HG03060 (cell line): ENCODE data around the gene ARHGAP28.

ENCODE experiments used
- ATAC-seq: cut with Tn5 transposase; IDR thresholded peaks from one replicate; pipeline ENCODE4 v1.9.1; 2021; ENCODE audit warnings: low read depth, moderate number of reproducible peaks; ENCODE audit not compliant: unreplicated experiment

The ARHGAP28 gene

DNA sequence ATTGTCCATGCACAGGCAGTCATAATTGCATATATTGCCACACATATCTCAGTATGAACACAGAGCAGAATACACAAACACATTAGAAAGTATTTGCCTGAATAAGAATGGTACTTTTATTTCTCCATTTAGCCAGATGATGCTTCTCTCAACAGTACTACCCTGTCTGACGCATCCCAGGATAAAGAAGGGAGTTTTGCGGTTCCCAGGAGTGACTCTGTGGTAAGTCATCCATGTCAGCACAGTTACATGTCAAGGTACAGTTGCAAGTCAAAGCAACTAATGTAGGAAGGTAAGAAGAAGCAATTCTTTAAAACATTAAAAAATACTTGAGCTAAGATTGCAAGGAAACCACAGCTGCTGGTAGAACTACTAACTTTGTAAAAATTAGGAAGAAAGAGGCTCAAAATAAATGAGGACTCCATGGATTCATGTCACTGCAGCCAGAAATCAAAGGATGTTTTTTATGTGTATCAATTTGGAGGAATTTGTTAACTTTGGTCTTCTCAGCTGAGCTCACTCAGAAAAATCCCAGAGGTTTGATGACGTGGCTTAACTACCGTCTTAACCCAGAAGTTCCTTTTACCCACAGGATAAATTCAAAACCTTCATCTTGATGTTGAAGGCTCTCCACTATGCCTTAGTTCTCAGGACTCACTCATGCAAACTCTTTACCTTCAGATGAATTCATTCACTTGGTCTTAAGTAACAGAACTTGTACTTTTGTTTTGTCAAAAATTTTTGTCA, 130.3 kb downstream of the ARHGAP28 start:
- no peak for ATAC-seq

DNA sequence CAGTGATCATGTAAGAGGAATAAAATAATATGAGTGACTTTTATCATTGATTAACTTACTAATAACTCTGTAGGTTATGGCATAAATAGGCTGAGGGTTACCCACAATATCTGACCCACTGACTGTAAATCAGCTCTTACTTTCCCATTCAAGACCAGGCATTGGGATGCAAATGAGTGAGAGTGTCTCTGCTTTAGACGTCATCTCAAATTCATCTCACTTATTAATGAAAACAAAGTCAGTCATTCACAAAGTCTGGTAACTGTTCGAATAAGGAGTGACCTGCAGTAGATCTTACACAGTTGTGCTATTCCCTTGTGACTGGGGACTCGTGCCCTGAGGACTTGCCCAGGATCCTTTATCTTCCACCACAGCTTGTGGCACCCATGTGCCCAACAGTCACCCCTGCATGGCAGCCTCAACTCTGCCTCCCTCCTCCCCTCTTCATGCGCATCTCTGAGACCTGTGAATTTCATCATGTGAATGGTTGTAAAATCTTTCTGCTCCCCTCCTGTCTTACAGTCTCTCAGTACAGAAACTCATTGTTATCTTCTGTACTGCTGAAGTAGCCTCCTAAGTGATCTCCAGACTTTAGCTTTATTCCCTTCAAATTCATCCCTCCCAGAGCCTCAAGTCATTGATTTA, 131.4 kb downstream of the ARHGAP28 start:
- no peak for ATAC-seq

- ATAC-seq, result no peak
These were observed 135.7 kb downstream of the ARHGAP28 start for GRCh38 chr18:6865251-6865650.

- no peak for ATAC-seq
These were observed 137.1 kb downstream of the ARHGAP28 start for GRCh38 chr18:6866552-6867085.

GRCh38 chr18:6868033-6868432, 138.5 kb downstream of the ARHGAP28 start:
- ATAC-seq, result no peak

GRCh38 chr18:6871566-6871965, 142.1 kb downstream of the ARHGAP28 start:
- no peak for ATAC-seq

DNA sequence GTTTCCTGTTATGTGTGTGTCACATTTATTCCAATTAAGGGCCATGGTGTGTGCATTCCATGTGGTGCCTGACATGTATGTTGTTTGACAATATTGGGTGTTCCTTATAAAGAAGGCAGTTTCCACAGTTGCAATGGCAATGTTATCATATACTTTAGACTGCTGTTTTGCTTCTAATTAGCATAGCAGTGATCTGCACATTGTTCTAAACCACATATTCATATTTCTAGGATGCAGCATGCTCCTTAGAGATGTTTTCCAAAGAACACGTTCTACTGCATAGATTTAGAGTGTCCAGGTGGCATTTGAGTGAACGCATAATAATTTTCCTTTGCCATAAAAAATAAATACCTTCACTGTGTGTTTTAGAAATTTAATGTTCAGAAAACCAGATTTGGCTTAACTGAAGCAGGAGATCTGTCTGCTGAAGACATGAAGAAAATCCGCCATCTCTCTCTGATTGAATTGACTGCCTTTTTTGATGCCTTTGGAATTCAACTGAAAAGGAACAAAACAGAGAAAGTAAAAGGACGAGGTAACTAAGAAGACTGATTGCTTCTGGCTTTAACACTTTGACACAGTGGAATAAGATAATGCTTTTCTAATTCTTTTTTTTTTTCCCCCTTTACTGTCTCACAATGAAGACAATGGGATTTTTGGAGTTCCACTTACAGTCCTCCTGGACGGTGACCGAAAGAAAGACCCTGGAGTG, 143.7 kb downstream of the ARHGAP28 start:
- no peak for ATAC-seq

GRCh38 chr18:6874315-6874714, 144.8 kb downstream of the ARHGAP28 start:
- no peak for ATAC-seq

GRCh38 chr18:6875749-6876148, 146.2 kb downstream of the ARHGAP28 start:
- no peak for ATAC-seq

GRCh38 chr18:6876641-6877041, 147.1 kb downstream of the ARHGAP28 start:
- no peak for ATAC-seq

DNA sequence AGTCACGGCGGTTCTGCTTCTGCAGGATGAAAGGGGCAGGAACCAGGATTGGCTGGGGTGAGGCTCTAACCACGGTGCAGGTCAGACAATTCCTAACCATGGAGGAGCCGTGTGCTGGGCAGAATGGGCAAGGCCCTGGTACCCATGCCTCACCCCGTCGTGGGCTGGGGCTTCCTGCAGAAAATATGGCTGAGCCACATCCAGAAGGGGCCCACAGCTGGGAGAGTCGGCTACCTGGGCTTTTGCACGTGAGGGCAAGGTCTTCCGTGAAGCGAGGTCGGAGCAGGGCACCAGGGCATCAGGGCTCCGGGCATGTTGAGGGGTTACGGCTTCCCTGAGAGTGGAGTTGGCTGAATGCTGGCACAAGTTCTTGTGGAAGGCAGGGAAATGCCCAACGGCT, 147.8 kb downstream of the ARHGAP28 start:
- ATAC-seq, result no peak

DNA sequence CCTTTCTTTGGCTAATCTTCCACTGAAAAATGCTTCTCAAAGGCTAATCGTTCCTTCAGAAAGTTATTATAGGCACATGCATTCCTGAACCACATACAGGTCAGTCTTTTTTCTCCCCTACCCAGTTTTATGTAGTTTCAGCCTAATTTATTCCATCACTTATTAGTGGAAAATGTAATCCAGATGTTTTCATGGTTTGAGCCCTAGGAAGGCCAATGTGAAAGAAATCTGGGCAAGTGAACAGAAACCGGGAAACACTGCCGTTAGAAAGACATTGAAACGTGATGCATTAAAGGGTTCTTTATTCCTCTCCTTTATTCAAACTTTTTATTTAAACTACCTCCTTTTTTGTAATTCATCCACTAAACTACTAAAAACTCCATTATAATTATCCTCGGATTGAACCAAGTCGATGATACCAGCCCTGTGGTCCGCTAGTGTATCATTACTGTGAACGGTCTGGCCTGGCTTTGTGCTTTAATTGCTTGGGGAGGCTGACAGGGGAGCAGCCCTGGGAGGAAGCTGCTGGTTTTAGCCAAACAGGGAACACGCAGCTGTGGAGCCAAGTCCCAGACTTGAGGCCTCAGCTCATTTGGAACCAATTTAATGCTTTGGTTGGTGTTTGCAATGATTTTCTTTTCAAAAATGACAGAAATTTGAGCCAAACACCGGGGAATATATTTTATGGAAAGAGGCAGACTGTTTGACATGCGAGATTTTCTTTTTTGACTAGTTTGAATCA, 149.2 kb downstream of the ARHGAP28 start:
- no peak for ATAC-seq

GRCh38 chr18:6879508-6880195, 150.1 kb downstream of the ARHGAP28 start:
- no peak for ATAC-seq

DNA sequence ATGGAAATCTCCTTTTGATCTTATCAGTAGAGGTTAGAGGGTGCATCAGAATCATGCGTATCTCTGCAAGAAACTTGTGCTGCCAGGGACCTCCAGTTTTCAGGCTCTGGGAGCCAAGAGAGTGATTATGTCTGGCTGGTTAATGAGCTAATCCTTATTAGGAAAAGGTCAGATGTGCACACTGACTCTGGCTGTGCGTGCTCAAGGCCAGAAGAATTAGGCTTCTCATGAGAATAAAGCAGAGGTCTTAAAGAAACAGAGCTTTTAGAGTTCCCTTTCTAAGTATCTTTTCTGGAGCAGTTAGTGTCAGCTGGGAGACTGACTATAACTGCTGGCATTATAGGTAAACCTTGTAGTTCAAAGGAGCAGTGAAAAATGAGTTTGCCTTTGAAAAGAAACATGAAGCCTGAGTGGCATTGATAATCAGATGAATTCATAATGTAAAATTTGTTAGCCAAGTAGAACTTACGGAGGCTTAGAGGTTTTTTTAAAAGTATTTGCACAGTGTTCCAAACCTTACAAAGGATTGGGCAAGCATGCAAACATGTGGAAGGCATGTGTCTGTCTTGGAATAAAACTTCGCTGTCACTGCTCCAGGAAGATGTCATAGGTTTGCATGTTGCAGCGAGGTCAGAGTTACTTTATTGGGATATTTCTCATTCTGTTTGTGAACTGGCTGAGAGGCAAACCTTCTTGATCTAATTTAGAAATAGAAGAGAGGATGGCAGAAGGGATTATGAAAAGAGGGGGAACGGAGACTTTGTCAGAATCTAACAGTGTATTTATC, 151.7 kb downstream of the ARHGAP28 start:
- ATAC-seq, result no peak

GRCh38 chr18:6882401-6882800, 152.9 kb downstream of the ARHGAP28 start:
- ATAC-seq, result no peak

GRCh38 chr18:6885006-6885481, 155.5 kb downstream of the ARHGAP28 start:
- ATAC-seq, result no peak

DNA sequence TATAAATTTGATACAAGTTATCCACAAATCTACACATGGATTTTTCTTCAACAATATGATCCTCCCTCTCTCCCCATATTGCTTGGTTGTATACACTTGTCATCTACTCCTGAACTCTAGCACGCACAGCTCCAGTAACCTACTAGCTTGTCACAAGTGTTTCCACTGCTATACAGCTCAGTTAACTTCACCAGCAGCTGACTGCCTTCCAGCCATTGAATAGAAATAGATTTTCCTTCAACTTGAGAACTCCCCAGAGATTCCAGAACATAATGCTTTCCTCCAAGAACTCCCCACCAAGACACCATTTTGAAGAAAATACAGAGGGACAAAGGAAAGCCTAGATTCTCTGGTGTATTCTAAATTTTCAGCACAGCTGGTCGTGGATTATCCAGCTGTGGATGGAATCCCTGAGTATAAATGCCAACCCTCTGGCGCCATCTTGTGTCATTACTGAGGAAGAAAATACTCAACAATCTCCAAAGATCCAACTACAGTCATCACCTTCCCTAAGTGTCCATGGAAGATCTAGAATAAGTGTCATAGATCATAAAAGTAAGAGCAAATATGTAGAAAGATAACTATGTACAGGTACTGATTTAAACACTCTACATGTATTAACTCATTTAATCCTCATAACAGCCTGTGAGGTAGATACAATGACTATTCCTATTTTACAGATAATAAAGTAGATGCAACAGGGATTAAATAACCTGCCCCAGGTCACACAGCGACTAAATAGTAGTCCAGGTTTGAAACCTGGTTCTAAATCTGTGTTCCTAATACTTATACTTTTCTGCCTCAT, 156.7 kb downstream of the ARHGAP28 start:
- no peak for ATAC-seq

GRCh38 chr18:6886797-6887330, 157.3 kb downstream of the ARHGAP28 start:
- ATAC-seq, result no peak
